Measurements from ENCODE around the gene INO80. TPM values are rescaled to one million over a fixed set of nuclear protein-coding genes. Genes with fewer than 3 reads are reported as not detected.

Gene INO80
- total and polyA plus RNA-seq, 12 donors, result 4.8 to 14.8 (median 11.7) TPM

DNA sequence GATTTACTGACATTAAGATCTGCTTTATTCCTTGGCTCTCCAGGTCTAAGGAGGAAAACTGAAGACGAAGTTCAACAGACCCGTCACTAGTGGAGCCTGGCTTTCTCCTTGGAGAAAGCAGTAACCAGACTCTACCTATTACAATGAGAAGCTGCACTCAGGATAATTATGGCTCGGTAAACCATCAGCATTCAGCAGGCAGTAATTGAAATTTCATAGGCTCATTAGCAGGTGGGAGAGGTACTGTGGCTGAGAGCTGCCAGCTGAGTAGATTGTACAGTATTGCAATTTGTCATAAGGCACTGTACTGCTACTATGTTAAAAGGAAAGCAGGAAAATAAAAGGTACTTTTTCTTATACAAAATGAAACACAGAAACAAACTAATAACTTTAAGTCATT is 111.6 kb downstream of the INO80 start:
- H3K36me3 ChIP-seq, result peaks cover 0 to 77% (median 17%) of the 10 kb centered on the region in 9 donors
- peaks cover 0 to 23% (median 4%) of the 10 kb centered on the region in 9 donors for H3K4me1 ChIP-seq
- WGBS, 2 donors, result 90% methylated on average over 3 of the region's 3 CpGs
- H3K27ac ChIP-seq, result no peak overlapping the region
- H3K27me3 ChIP-seq, result no peaks in the 10 kb centered on the region
- TF ChIP-seq CTCF (IDR thresholded peaks at IDR 0.05), result no peak
- ATAC-seq, result no peak
- intact Hi-C loops (cut with DNase I), result loop anchor here in 1 of 10 donors (5.0 kb wide), 1 partner anchor 37 kb away; no protein-coding TSS in a partner anchor
- DNase-seq, result no peak
- H3K4me3 ChIP-seq, result no peak overlapping the region
- H3K9me3 ChIP-seq, result no peaks in the 10 kb centered on the region

DNA sequence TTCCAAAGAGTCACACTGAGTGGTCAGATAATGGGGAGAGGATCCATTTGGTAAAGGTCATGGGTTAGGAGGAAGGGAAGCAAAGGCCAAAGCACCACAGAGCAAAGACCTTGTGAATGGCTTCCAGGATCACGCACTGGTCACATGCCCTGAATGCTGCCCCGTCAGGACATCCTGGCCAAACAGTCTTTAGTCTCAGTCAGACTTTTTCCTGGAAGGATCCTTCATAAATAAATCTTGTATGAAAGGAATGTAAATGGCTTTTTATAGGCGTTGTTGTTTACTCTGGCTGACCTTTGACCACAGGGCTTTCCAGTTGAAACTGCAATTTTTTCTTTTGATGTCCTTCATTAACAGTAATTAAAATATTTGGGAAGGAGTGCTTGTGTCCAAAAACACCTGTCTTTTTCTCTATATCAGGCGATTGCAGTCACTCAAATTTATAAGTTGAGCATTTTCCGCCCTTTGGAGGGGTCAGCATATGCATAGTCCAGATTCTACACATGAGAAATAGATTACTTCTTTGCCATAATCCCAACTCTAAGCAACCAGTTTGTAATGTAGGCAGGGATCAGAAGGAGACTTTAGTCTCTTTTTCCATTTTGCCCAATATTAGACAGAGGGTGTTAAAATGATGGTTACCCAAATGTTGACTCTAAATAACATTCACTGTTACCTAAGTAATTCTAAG is 114.4 kb downstream of the INO80 start:
- ATAC-seq, result no peak
- Histone ChIP-seq H3K27me3 (no peaks in the 10 kb centered on the region), H3K36me3 (peaks cover 0 to 91% (median 25%) of the 10 kb centered on the region in 9 donors), H3K27ac (no peak overlapping the region), H3K4me3 (no peak overlapping the region), H3K9me3 (no peaks in the 10 kb centered on the region), H3K4me1 (peaks cover 0 to 17% (median 4%) of the 10 kb centered on the region in 9 donors)
- TF ChIP-seq CTCF (IDR thresholded peaks at IDR 0.05), result no peak
- intact Hi-C loops (cut with DNase I), result loop anchor here in 1 of 10 donors (5.0 kb wide), 1 partner anchor 34 kb away; no protein-coding TSS in a partner anchor
- DNase-seq, result no peak
- WGBS, 2 donors, result 77 to 83% methylated on average over 5 of the region's 5 CpGs

- no peaks in the 10 kb centered on the region for H3K9me3 ChIP-seq
- intact Hi-C loops (cut with DNase I), result no loop called here
- H3K27ac ChIP-seq, result no peak overlapping the region
- no peak for ATAC-seq
- DNase-seq, result no peak
- no peaks in the 10 kb centered on the region for H3K27me3 ChIP-seq
- 99 to 100% methylated on average over 4 of the region's 4 CpGs for WGBS, 2 donors
- no peak for TF ChIP-seq CTCF (IDR thresholded peaks at IDR 0.05)
- peaks cover 0 to 95% (median 35%) of the 10 kb centered on the region in 9 donors for H3K36me3 ChIP-seq
- no peak overlapping the region for H3K4me3 ChIP-seq
- peaks cover 0 to 6% (median 0%) of the 10 kb centered on the region in 9 donors for H3K4me1 ChIP-seq
These were observed 116.9 kb downstream of the INO80 start for GRCh38 chr15:40999190-40999589.

DNA sequence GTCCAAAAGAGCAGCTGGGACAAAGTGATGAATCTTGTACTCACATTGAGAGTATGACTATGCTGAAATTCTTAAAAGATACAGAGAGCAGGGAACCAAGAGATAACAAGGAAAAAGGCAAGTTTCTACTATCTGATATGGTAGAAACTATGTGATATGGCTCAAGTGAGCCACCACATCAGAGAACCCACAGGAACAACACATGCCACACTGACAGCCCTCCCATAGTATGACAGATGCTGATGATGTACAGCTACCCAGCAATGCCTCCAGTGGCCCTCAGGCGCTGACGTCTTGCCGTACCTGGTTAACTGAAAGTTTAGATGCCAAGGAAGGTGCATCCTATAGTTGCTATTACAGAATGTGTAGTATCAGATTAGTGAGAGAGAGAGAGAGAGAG is 120.4 kb downstream of the INO80 start:
- TF ChIP-seq CTCF (IDR thresholded peaks at IDR 0.05), result no peak
- no peak for DNase-seq
- intact Hi-C loops (cut with DNase I), result no loop called here
- no peaks in the 10 kb centered on the region for H3K27me3 ChIP-seq
- H3K4me3 ChIP-seq, result no peak overlapping the region
- 71 to 90% methylated on average over 3 of the region's 3 CpGs for WGBS, 2 donors
- H3K27ac ChIP-seq, result no peak overlapping the region
- H3K36me3 ChIP-seq, result peaks cover 0 to 95% (median 45%) of the 10 kb centered on the region in 9 donors
- ATAC-seq, result no peak
- no peaks in the 10 kb centered on the region for H3K9me3 ChIP-seq
- H3K4me1 ChIP-seq, result peaks cover 0 to 7% (median 0%) of the 10 kb centered on the region in 9 donors
